BE2C (cell line): ENCODE measurements around the gene BCL7B.
"Not testable (repeated sequence)": the region's sequence is repeated elsewhere in the genome, so short reads cannot be mapped to it uniquely, and the experiment has no call there.

Experiments used
- DNase-seq: peaks from one replicate; pipeline ENCODE4 v3.0.0-alpha.2; 2020
- H3K27me3 ChIP-seq: fragments of 250-450 bp; sonication (Bioruptor Pico); 2 replicates; pipeline ENCODE4 v1.5.1; 2020; ENCODE audit warnings: mild to moderate bottlenecking
- H3K36me3 ChIP-seq: fragments of 250-450 bp; sonication (Bioruptor Pico); 2 replicates; pipeline ENCODE4 v1.5.1; 2020; ENCODE audit warnings: mild to moderate bottlenecking
- H3K4me1 ChIP-seq: fragments of 250-450 bp; sonication (Bioruptor Pico); 2 replicates; pipeline ENCODE4 v1.5.1; 2020
- H3K4me3 ChIP-seq: 2 replicates; pipeline ENCODE4 v1.5.1; 2011; ENCODE audit warnings: low read depth, low read length
- H3K9me3 ChIP-seq: fragments of 250-450 bp; sonication (Bioruptor Pico); 2 replicates; pipeline ENCODE4 v1.5.1; 2020
- TF ChIP-seq, protein P1 (sequence below): IDR thresholded peaks from 2 replicates; pipeline ENCODE4 v1.5.1; 2012; ENCODE audit warnings: mild to moderate bottlenecking, low read depth, low read length

BCL7B gene

DNA sequence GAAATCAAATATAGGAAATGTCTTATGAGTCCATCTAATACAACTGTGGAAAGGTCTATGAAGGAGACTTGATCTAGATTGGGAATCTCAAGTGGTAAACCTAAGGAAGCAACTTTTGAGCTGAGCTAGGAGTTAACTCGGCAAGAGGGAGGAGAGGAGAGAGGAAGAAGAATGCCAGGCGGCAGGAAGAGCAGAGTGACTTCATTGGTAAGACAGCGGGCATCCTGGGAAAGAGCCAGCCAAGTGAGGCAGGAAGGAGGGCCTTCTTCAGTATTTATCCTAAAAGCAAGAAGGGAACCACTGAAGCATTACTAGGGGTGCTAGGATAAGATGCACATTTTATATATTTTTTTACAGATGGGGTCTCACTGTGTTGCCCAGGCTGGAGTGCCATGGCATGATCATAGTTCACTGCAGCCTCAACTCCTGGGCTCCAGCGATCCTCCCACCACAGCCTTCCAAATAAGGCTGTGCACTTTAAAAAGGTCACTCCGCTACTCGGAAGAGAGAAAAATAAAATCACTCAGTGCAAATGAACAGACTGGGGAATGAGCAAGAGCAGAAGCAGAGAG is 2.0 kb downstream of the BCL7B start:
- Histone ChIP-seq H3K36me3 (peaks cover 17% of the 10 kb centered on the region), H3K4me3 (no peak overlapping the region), H3K27me3 (no peaks in the 10 kb centered on the region), H3K4me1 (no peaks in the 10 kb centered on the region), H3K9me3 (no peaks in the 10 kb centered on the region)
- DNase-seq = no peak
- TF ChIP-seq, protein P1, sequence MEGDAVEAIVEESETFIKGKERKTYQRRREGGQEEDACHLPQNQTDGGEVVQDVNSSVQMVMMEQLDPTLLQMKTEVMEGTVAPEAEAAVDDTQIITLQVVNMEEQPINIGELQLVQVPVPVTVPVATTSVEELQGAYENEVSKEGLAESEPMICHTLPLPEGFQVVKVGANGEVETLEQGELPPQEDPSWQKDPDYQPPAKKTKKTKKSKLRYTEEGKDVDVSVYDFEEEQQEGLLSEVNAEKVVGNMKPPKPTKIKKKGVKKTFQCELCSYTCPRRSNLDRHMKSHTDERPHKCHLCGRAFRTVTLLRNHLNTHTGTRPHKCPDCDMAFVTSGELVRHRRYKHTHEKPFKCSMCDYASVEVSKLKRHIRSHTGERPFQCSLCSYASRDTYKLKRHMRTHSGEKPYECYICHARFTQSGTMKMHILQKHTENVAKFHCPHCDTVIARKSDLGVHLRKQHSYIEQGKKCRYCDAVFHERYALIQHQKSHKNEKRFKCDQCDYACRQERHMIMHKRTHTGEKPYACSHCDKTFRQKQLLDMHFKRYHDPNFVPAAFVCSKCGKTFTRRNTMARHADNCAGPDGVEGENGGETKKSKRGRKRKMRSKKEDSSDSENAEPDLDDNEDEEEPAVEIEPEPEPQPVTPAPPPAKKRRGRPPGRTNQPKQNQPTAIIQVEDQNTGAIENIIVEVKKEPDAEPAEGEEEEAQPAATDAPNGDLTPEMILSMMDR = no peak

DNA sequence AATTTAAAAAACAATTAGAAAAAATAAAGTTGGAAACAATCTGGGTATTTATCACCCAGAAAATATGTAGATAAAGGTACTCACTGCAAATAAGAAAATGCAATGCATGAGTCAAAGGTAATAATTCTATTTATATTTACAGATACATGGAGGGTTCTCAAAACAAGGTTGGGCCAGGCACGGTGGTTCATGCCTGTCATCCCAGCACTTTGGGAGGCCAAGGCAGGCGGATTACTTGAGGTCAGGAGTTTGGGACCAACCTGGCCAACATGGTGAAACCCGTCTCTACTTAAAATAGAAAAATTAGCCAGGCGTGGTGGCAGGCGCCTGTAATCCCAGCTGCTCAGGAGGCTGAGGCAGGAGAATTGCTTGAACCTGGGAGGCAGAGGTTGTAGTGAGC is 7.4 kb downstream of the BCL7B start:
- peaks cover 48% of the 10 kb centered on the region for H3K36me3 ChIP-seq
- H3K4me3 ChIP-seq, DNase-seq, H3K4me1 ChIP-seq, H3K9me3 ChIP-seq, H3K27me3 ChIP-seq: not testable (repeated sequence)

DNA sequence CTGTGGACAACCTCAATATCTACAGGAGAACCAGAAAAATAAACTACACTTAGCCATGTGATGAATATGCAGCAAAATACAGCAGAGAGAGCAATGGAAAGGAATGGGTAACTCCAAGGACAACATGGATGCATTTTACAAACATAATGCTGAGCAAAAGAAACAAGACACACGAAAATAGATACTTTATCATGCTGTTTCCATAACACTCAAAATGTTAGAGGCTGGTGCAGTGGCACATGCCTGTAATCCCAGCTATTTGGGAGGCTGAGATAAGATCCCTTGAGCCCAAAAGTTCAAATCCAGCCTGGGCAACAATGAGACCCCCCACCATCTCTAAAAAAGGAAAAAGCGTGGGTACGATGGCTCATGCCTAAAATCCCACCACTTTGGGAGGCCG is 8.3 kb downstream of the BCL7B start:
- H3K27me3 ChIP-seq = no peaks in the 10 kb centered on the region
- no peaks in the 10 kb centered on the region for H3K9me3 ChIP-seq
- H3K36me3 ChIP-seq = peaks cover 48% of the 10 kb centered on the region
- H3K4me3 ChIP-seq = no peak overlapping the region
- TF ChIP-seq, protein P1 = no peak
- no peak for DNase-seq
- peaks cover 2% of the 10 kb centered on the region; the same call in 1 of the 2 replicates for H3K4me1 ChIP-seq

DNA sequence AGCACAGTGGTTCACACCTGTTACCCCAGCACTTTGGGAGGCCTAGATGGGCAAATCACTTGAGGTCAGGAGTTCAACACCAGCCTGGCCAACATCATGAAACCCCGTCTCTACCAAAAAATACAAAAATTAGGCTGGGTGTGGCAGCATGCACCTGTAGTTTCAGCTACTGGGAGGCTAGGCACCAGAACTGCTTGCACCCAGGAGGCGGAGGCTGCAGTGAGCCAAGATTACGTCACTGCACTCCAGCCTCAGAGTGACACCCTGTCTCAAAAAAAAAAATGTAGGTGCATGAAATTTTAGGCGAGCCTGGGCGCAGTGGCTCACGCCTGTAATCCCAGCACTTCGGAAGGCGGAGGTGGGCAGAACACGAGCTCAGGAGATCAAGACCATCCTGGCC is 9.6 kb downstream of the BCL7B start:
- Histone ChIP-seq H3K36me3 (peaks cover 58% of the 10 kb centered on the region), H3K9me3 (no peaks in the 10 kb centered on the region), H3K4me3 (no peak overlapping the region), H3K27me3 (no peaks in the 10 kb centered on the region), H3K4me1 (peaks cover 2% of the 10 kb centered on the region; the same call in 1 of the 2 replicates)
- no peak for DNase-seq
- TF ChIP-seq, protein P1 = no peak

DNA sequence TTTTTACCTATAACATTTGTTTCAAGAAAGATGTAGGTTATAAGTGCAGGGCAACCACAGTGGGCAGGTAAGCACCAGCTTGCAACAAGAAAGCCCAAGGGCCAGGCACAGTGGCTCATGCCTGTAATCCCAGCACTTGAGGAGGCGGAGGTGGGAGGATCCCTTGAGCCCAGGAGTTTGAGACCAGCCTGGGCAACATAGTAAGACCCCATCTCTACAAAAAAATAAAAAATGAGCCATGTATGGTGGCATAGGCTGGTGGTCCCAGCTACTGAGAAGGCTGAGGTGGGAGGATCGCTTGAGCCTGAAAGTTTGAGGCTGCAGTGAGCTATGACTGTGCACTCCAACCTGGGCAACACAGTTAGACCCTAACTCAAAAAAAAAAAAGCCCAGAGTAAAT is 12.8 kb downstream of the BCL7B start:
- H3K4me1 ChIP-seq = peaks cover 2% of the 10 kb centered on the region; the same call in 1 of the 2 replicates
- H3K36me3 ChIP-seq = peaks cover 57% of the 10 kb centered on the region
- H3K4me3 ChIP-seq = no peak overlapping the region
- DNase-seq = no peak
- H3K27me3 ChIP-seq = no peaks in the 10 kb centered on the region
- TF ChIP-seq, protein P1 = no peak
- no peaks in the 10 kb centered on the region for H3K9me3 ChIP-seq

DNA sequence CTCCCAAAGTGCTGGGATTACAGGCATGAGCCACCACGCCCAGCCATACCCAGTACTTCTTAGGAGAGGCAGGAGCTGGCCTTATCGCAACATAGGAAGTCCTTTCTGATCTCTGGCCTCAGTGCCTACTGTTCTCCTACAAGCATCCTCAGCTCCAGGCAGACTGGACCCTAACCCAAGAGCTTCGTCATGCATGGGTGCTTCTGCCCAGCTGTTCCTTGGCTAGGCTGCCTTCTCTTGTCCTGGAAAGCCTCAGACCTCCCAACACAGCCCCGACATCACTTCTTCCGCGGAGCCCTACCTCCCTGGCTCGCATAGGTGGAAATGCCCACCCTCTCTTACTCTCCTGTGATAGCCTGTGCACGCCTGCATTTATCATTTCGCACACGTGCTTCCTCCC is 15.8 kb downstream of the BCL7B start:
- no peaks in the 10 kb centered on the region for H3K9me3 ChIP-seq
- H3K27me3 ChIP-seq = no peaks in the 10 kb centered on the region
- peaks cover 65% of the 10 kb centered on the region for H3K36me3 ChIP-seq
- no peak for DNase-seq
- peaks cover 2% of the 10 kb centered on the region; the same call in 1 of the 2 replicates for H3K4me1 ChIP-seq
- TF ChIP-seq, protein P1 = no peak
- no peak overlapping the region for H3K4me3 ChIP-seq

DNA sequence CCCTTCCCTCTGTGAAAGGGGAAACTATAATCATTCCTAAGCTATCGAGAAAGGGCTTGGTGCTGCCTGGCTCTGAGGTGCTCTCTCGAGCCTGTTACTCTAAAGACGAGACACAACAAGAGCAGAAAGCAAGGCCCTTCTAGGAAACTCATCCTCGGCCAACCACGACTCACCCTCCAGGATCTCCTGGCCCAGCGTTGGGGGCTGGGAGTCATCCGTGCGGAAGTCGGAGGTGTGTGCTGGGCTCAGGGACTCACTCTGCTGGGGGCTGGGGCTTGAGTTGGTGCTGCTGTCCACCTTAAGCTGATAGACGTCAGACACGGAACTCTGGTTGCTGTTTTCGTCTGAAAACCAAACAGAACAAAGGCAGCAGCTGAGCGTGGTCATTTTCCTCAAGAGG is 17.8 kb downstream of the BCL7B start:
- no peaks in the 10 kb centered on the region for H3K27me3 ChIP-seq
- no peaks in the 10 kb centered on the region for H3K9me3 ChIP-seq
- TF ChIP-seq, protein P1 = no peak
- no peaks in the 10 kb centered on the region for H3K4me1 ChIP-seq
- peaks cover 67% of the 10 kb centered on the region for H3K36me3 ChIP-seq
- no peak for DNase-seq
- no peak overlapping the region for H3K4me3 ChIP-seq

DNA sequence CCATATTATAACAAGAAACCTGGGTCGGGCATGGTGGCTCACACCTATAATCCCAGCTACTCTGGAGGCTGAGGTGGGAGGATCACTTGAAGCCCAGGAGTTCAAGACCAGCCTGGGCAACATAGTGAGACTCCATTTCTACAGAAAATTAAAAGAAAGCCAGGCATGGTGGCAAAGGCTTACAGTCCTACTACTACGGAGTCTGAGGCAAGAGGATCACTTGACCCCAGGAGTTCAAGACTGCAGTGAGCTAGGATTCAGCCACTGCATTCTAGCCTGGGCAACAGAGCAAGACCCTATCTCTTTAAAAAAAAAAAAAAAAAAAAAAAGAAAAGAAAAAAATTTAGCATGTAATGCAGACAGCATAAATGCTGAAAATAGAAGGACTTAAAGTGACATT is 19.0 kb downstream of the BCL7B start:
- H3K9me3 ChIP-seq, DNase-seq, H3K4me1 ChIP-seq, H3K4me3 ChIP-seq, H3K27me3 ChIP-seq: not testable (repeated sequence)
- peaks cover 61% of the 10 kb centered on the region for H3K36me3 ChIP-seq
